ENCODE results near the gene AMOTL2. TPM values are rescaled to one million over a fixed set of nuclear protein-coding genes. Genes with fewer than 3 reads are reported as not detected.

AMOTL2 gene
- total RNA-seq (2011; cell fraction: chromatin; rRNA removed; ENCODE audit: low replicate concordance): 0.07 TPM in 1 of 2 replicates, not detected in the other
- not detected in 2 replicates for total RNA-seq (2011; cell fraction: nucleolus; rRNA removed)
- total RNA-seq (2011; cell fraction: nucleoplasm; rRNA removed): not detected in 2 replicates
- total RNA-seq (2014; rRNA removed) (not detected in 2 replicates), total RNA-seq (2014; rRNA removed; fragmentation: Illumina TruSeq; extraction: Trizol) (not detected in 2 replicates), total RNA-seq (2015; rRNA removed; fragmentation: Illumina TruSeq; extraction: Trizol) (not detected in 2 replicates), total RNA-seq (2021) (0.31 and 0.54 TPM in 2 replicates), polyA plus RNA-seq (2011; rRNA removed) (not detected in 2 replicates), polyA plus RNA-seq (2014; fragmentation: Illumina TruSeq; extraction: Trizol) (not detected in 2 replicates), polyA plus RNA-seq (2014; fragmentation: Nextera tagmentation; extraction: Ambion mirVana) (not detected), polyA plus RNA-seq (2014; rRNA removed) (0.12 TPM in 1 of 2 replicates, not detected in the other), polyA minus RNA-seq (2011; rRNA and poly(A)+ RNA removed) (not detected in 2 replicates), Bru-seq, nascent RNA (percentile 25 among the genes with signal in this experiment), BruChase-seq, experiment 1, labeled RNA remaining after a 2-hour chase (percentile 20 among the genes with signal in this experiment), BruChase-seq, experiment 2, labeled RNA remaining after a 6-hour chase (percentile 20 among the genes with signal in this experiment)
- polyA plus RNA-seq (2011; cell fraction: cytosol; rRNA removed): 0.01 TPM in 2 replicates
- polyA plus RNA-seq (2011; cell fraction: nucleus; rRNA removed): 0.04 TPM in 1 of 2 replicates, not detected in the other
- polyA plus RNA-seq (2012): not detected in 2 replicates
- polyA minus RNA-seq (2011; cell fraction: cytosol; rRNA and poly(A)+ RNA removed): 0.46 TPM in 1 of 2 replicates, not detected in the other
- polyA minus RNA-seq (2011; cell fraction: nucleus; rRNA and poly(A)+ RNA removed): not detected in 2 replicates
- long read RNA-seq, experiment 1: 0 reads
- long read RNA-seq, experiment 2: 0 reads
- long read RNA-seq, experiment 3: 0 reads

DNA sequence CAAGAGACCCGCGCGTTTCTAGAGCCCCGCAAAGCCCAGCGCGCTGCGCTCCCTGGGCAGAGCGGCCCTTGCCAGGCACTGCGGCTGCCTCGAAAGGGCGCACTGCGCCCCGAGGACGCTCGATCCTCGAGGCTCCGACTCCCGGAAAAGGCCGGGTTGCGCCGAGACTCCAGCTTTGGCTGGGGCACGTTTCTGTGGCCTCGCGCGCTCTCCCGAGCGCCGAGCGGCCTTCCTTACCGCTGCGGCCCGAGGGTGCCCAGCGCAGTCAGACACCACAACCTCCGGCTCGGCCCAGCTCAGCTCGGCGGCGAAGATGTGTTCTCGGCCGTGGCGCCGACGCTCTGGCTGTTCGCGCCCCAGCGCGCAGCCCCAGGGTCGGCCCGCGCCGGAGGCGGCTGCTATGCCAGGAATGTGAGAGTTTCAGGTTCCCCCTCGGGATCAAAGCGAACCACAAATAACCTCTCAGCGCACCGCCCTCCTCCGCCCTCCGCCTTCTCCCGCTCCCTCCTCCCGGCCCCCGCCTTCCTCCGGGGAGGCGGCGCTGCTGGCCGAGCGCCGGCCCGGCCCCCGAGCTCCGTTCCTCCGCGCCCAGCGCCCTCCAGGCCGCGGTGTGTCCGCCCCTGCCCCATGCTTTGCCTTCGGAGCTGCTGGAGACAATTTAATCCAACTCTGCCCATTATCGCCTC lies at the start of gene AMOTL2:
Gene AMOTL2, minus strand, starts transcription at position 343 of the 686 bp plus-strand sequence. CDS start 3,014 bp downstream, outside the sequence.
- Histone ChIP-seq H3K4me3 (no peak within 1 kb of the TSS), H3K4me2 (ENCODE audit: insufficient read depth, low read length) (no peak within 1 kb of the TSS), H3K4me1 (replicated peaks in 1 of 2; ENCODE audit: control insufficient read depth in 2 of 2, insufficient read depth in 2 of 2, low read length in 2 of 2) (peaks cover 0 to 9% of the 10 kb centered on the region in 2 experiments; a peak in 2 of 5 replicates), H3K79me2 (ENCODE audit: control insufficient read depth, insufficient read depth, low read length) (no peaks in the 10 kb centered on the region), H2AFZ (ENCODE audit: low read depth, low read length) (no peak within 1 kb of the TSS), H3K27ac (ENCODE audit: extremely low read depth, low read depth, low read length) (no peak within 1 kb of the TSS), H3K9me3 (replicated peaks; ENCODE audit: control insufficient read depth, insufficient read depth, low read depth, low read length) (no peaks in the 10 kb centered on the region), H3K9me1 (ENCODE audit: control insufficient read depth, insufficient read depth, low read length) (no peaks in the 10 kb centered on the region), H3K27me3 (ENCODE audit: control insufficient read depth in 2 of 2, insufficient read depth in 2 of 2, low read length in 2 of 2) (peaks cover 0 to 43% of the 10 kb centered on the region in 2 experiments; a peak in 2 of 5 replicates), H3K9ac (ENCODE audit: insufficient read depth in 1 of 2, low read depth in 2 of 2, low read length in 2 of 2) (no peak within 1 kb of the TSS), H3K36me3 (ENCODE audit: control insufficient read depth, insufficient read depth, low read length) (no peaks in the 10 kb centered on the region), H4K20me1 (replicated peaks; ENCODE audit: control insufficient read depth, insufficient read depth, low read length) (no peaks in the 10 kb centered on the region; the same call in 1 of the 2 replicates)
- ChIA-PET POLR2A (no interaction called here), CTCF (ENCODE audit: low intra/inter-chr PET ratio) (no interaction called here)
- DNase-seq (ENCODE audit: extremely low read depth in 1 of 4, low spot score in 3 of 4) (peak; percentile 31 to 69 (median 57)), FAIRE-seq (no peak), ATAC-seq (peak; percentile 77)
- intact Hi-C loops (cut with micrococcal nuclease): no loop called here
- in situ Hi-C loops (cut with MboI): no loop called here
- TF ChIP-seq SMARCA5 (IDR thresholded peaks at IDR 0.05) (no peak), SLC30A9 (CRISPR knock-in tag; IDR thresholded peaks at IDR 0.05) (no peak), ZNF830 (CRISPR knock-in tag; IDR thresholded peaks at IDR 0.05) (no peak)
- TF ChIP-seq, protein P1, sequence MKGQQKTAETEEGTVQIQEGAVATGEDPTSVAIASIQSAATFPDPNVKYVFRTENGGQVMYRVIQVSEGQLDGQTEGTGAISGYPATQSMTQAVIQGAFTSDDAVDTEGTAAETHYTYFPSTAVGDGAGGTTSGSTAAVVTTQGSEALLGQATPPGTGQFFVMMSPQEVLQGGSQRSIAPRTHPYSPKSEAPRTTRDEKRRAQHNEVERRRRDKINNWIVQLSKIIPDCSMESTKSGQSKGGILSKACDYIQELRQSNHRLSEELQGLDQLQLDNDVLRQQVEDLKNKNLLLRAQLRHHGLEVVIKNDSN (CRISPR knock-in tag; IDR thresholded peaks at IDR 0.05): no peak
- TF ChIP-seq, protein P2, sequence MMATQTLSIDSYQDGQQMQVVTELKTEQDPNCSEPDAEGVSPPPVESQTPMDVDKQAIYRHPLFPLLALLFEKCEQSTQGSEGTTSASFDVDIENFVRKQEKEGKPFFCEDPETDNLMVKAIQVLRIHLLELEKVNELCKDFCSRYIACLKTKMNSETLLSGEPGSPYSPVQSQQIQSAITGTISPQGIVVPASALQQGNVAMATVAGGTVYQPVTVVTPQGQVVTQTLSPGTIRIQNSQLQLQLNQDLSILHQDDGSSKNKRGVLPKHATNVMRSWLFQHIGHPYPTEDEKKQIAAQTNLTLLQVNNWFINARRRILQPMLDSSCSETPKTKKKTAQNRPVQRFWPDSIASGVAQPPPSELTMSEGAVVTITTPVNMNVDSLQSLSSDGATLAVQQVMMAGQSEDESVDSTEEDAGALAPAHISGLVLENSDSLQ (IDR thresholded peaks at IDR 0.05): no peak
- BruUV-seq (replicated peaks): no TSS peak
- 21% methylated on average over 27 of the region's 78 CpGs for WGBS (ENCODE audit: insufficient coverage, low coverage, missing lambda C conversion rate)

All from K562 (cell line).